ENCODE data around the gene IFT20.

IFT20 gene, protein sequence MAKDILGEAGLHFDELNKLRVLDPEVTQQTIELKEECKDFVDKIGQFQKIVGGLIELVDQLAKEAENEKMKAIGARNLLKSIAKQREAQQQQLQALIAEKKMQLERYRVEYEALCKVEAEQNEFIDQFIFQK

DNA sequence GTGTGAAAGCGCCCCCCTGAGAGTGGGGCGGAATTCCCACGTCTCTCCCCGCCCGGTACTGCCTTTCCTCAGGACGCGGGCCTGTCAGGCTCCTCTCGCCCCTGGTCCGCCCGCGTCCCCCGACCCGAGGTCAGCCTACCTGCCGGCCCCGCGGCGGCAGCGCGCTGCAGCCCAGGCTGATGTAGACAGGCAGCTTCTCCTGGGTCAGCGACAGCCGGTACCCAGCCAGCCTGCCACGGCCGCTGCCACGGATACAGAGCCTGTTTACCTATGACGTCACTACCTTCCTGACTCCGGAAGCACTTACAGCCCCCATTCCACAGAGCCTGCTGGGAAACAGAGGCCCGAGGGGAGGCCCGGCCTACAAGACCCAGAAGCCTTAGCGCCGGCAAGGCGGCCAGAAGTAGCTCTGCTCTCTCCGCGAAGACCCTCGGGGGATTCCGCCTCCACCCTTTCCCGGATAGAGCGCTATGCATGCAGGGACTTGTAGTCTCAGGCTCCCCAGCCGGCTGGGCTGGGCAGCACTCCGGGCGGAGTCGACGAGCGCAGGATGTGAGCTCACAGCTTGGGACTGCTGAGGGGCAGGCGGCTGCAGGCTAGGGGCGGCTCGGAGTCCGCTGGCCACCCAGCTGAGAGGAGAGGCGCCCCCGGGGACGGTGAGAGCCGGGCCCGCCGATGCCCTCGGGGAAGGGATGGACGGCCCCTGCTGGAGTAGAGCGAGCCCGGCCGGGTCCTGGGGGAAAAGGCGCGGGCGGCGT is at the start of gene IFT20, which contains the start of gene TNFAIP1:
TSS of gene IFT20 (minus strand) at position 272 of the 758 bp plus-strand sequence. CDS start 3,487 bp downstream, outside the sequence.
TSS of gene TNFAIP1 (plus strand) at position 561 of the 758 bp plus-strand sequence. CDS start 3,761 bp downstream, outside the sequence.
- TF ChIP-seq, protein P1, sequence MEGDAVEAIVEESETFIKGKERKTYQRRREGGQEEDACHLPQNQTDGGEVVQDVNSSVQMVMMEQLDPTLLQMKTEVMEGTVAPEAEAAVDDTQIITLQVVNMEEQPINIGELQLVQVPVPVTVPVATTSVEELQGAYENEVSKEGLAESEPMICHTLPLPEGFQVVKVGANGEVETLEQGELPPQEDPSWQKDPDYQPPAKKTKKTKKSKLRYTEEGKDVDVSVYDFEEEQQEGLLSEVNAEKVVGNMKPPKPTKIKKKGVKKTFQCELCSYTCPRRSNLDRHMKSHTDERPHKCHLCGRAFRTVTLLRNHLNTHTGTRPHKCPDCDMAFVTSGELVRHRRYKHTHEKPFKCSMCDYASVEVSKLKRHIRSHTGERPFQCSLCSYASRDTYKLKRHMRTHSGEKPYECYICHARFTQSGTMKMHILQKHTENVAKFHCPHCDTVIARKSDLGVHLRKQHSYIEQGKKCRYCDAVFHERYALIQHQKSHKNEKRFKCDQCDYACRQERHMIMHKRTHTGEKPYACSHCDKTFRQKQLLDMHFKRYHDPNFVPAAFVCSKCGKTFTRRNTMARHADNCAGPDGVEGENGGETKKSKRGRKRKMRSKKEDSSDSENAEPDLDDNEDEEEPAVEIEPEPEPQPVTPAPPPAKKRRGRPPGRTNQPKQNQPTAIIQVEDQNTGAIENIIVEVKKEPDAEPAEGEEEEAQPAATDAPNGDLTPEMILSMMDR (IDR thresholded peaks at IDR 0.05; ENCODE audit: extremely low read depth, missing control alignments): no peak
- peak; percentile 97 for DNase-seq (ENCODE audit: low spot score)

DNA sequence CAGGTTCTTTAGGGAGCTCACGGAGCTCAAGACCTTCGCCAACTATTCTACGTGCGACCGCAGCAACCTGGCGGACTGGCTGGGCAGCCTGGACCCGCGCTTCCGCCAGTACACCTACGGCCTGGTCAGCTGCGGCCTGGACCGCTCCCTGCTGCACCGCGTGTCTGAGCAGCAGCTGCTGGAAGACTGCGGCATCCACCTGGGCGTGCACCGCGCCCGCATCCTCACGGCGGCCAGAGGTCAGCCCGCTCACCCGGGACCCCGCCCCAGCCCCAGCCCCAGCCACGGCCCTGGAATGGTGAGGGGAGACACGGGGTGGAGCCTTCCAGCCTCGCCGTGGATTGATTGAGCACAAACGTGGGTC is 49.7 kb upstream of the IFT20 start:
- TF ChIP-seq, protein P1 (IDR thresholded peaks at IDR 0.05; ENCODE audit: extremely low read depth, missing control alignments): no peak

DNA sequence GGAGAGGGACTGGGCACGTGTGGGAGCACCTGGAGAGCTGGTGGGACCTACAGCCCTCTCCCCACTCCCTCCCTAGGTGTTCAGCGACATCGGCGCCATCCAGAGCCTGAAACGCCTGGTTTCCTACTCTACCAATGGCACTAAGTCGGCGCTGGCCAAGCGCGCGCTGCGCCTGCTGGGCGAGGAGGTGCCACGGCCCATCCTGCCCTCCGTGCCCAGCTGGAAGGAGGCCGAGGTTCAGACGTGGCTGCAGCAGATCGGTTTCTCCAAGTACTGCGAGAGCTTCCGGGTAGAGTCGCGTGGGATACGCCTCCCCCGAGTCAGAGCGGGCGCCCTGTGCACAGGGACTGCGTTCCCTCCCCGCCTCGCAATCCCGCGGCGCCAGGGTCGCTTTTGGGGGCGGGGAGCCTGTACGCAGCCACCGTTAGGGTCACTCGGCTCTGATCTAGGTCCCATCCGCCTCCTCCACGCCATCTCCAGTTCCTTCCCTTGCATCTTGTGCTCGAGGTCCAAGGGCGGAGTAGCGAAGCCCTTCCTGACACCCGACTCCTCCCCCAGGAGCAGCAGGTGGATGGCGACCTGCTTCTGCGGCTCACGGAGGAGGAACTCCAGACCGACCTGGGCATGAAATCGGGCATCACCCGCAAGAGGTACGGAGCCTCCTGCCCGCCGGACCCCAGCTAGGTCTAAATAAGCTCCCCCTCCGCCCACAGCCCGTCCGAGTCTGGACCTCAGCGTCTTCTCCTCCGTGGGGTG is 49.2 kb upstream of the IFT20 start:
- peak; percentile 85 for DNase-seq (ENCODE audit: low spot score)

More for the DNA sequence above, 49.7 kb upstream of the IFT20 start:
- no peak for DNase-seq (ENCODE audit: low spot score)

DNA sequence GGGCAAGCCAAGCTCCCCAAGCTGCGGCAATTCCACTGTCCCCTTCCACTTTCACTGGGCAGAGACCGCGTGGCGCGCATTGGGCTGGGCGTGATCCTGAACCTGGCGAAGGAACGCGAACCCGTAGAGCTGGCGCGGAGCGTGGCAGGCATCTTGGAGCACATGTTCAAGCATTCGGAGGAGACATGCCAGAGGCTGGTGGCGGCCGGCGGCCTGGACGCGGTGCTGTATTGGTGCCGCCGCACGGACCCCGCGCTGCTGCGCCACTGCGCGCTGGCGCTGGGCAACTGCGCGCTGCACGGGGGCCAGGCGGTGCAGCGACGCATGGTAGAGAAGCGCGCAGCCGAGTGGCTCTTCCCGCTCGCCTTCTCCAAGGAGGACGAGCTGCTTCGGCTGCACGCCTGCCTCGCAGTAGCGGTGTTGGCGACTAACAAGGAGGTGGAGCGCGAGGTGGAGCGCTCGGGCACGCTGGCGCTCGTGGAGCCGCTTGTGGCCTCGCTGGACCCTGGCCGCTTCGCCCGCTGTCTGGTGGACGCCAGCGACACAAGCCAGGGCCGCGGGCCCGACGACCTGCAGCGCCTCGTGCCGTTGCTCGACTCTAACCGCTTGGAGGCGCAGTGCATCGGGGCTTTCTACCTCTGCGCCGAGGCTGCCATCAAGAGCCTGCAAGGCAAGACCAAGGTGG is 46.0 kb upstream of the IFT20 start:
- peak; percentile 69 for DNase-seq (ENCODE audit: low spot score)
- TF ChIP-seq, protein P1 (IDR thresholded peaks at IDR 0.05; ENCODE audit: extremely low read depth, missing control alignments): peak; percentile 77

More for the DNA sequence above, 49.2 kb upstream of the IFT20 start:
- TF ChIP-seq, protein P1 (IDR thresholded peaks at IDR 0.05; ENCODE audit: extremely low read depth, missing control alignments): no peak

DNA sequence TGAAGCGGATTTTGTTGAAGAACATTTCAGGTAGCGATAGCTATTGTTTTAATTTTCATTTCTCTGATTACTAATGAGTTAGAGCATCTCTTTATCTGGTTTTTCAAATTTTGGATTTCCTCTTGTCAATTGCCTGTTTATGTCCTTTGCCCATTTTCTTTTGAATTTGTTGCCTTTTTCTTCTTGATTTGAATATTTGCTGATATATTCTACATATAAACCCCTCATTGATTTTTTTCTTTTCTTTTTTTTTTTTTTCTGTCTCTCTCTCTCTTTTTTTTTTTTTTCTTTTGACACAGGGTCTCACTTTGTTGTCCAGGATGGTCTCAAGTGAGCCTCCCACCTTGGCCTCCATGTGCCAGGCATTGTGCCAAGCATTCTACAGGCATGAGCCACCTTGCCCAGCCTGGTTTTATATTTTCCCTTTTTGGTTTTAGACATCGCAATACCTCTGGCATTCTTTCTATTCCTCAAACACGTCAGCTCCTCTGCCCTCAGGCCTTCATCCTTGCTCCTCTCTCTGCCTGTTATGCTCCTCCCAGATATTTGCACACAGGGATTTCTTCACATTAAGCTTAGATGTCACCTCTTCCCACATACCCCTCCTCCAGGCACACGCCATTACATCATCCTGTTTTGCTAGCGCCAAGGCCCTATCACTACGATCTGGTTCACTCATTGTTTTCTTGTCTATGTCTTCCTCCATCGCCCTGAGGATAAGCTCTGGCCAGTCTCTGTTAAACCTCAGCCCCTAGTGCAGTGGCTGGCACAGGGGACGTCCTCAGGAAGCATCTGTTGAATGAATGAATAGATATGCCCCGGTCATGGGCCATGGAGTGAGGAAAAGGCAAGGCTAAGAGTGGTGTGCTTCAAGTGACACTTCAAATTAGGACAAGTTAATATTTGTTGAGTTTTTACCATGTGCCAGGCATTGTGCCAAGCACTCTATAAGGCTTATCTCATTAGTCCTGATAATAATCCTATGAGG is 44.8 kb upstream of the IFT20 start:
- TF ChIP-seq, protein P1 (IDR thresholded peaks at IDR 0.05; ENCODE audit: extremely low read depth, missing control alignments): no peak
- no peak for DNase-seq (ENCODE audit: low spot score)

DNA sequence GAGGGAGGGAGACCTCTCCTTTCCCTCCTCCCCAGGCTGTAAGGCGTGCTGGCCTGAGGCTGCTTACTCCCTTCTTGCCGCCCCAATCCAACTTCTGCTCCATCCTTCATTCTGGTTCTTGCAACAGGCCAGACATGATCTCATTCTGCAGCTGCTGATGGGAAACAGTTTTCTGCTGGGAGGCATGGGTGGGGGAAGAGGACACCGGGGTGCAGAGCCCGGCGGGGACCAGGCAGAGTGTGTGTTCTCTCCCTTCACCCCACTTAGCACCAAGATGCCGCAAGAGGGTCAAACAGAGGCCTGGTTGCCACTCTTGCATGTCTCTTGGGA is 37.6 kb upstream of the IFT20 start:
- TF ChIP-seq, protein P1 (IDR thresholded peaks at IDR 0.05; ENCODE audit: extremely low read depth, missing control alignments): no peak
- DNase-seq (ENCODE audit: low spot score): no peak

All from GM20000 (cell line).